C4-2B (cell line): Measurements from ENCODE around the gene FOXJ3.

Experiments
- H3K27ac ChIP-seq: fragments of 450-650 bp; 2 replicates; pipeline ENCODE4 v1.5.1; 2017
- CTCF ChIP-seq: fragments of 450-650 bp; conservative IDR thresholded peaks from 2 replicates; pipeline ENCODE4 v1.5.1; 2017; ENCODE audit warnings: mild to moderate bottlenecking
- ZFX ChIP-seq: fragments of 450-650 bp; IDR thresholded peaks from 2 replicates; pipeline ENCODE4 v1.6.1; 2017

Gene FOXJ3

GRCh38 chr1:42206164-42206563, 128.9 kb downstream of the FOXJ3 start:
- TF ChIP-seq CTCF, result no peak
- no peak for TF ChIP-seq ZFX

GRCh38 chr1:42201986-42202385, 133.0 kb downstream of the FOXJ3 start:
- TF ChIP-seq CTCF (no peak), ZFX (no peak)
- no peak overlapping the region for H3K27ac ChIP-seq

More at GRCh38 chr1:42206164-42206563, 128.9 kb downstream of the FOXJ3 start:
- no peak overlapping the region for H3K27ac ChIP-seq

GRCh38 chr1:42198251-42198650, 136.8 kb downstream of the FOXJ3 start:
- no peak for TF ChIP-seq ZFX
- no peak for TF ChIP-seq CTCF
- H3K27ac ChIP-seq, result no peak overlapping the region

- TF ChIP-seq CTCF, result no peak
- no peak for TF ChIP-seq ZFX
Measured at GRCh38 chr1:42195841-42196240, 139.2 kb downstream of the FOXJ3 start.

GRCh38 chr1:42192106-42192505, 142.9 kb downstream of the FOXJ3 start:
- TF ChIP-seq CTCF (no peak), ZFX (no peak)

More at GRCh38 chr1:42195841-42196240, 139.2 kb downstream of the FOXJ3 start:
- no peak overlapping the region for H3K27ac ChIP-seq

GRCh38 chr1:42191319-42191718, 143.7 kb downstream of the FOXJ3 start:
- TF ChIP-seq CTCF, result no peak
- TF ChIP-seq ZFX, result no peak
- H3K27ac ChIP-seq, result no peak overlapping the region

More at GRCh38 chr1:42192106-42192505, 142.9 kb downstream of the FOXJ3 start:
- H3K27ac ChIP-seq, result no peak overlapping the region

- TF ChIP-seq CTCF (no peak), ZFX (no peak)
Measured at GRCh38 chr1:42189931-42190853, 144.8 kb downstream of the FOXJ3 start.

More at GRCh38 chr1:42189931-42190853, 144.8 kb downstream of the FOXJ3 start:
- H3K27ac ChIP-seq, result no peak overlapping the region
